GM12878 (cell line): ENCODE measurements around the gene MGAT3. TPM values are rescaled to one million over a fixed set of nuclear protein-coding genes. Genes with fewer than 3 reads are reported as not detected.
"Not testable (repeated sequence)": the region's sequence is repeated elsewhere in the genome, so short reads cannot be mapped to it uniquely, and the experiment has no call there.

Experiments
- ATAC-seq: fragments of 200-7000 bp; cut with Tn5 transposase; 3 replicates; pipeline ENCODE4 v1.9.1; 2020; ENCODE audit warnings: mild to moderate bottlenecking, moderate library complexity
- BruUV-seq: library from RNA; stranded (reverse); fragments of 400-500 nt; replicated peaks from 2 replicates; lab custom pipeline; 2021; lab: Mats Ljungman, UMichigan
- CTCF ChIA-PET: fragments of 300-600 bp; sonication (Branson Sonifier 250); formaldehyde crosslinking; extraction: SDS; loops from one replicate; lab custom pipeline; 2021; ENCODE audit warnings: inconsistent platforms; lab: Yijun Ruan, JAX
- POLR2A ChIA-PET: fragments of 350-600 bp; formaldehyde crosslinking; extraction: SDS; loops from one replicate; lab custom pipeline; 2021; ENCODE audit warnings: inconsistent platforms; lab: Charles Lee
- RAD21 ChIA-PET: fragments of 300-600 bp; sonication (Branson Sonifier 250); formaldehyde crosslinking; loops from one replicate; lab custom pipeline; 2023; ENCODE audit warnings: antibody characterized with exemption; ENCODE audit not compliant: unreplicated experiment; lab: Charles Lee
- SMC1A ChIA-PET: fragments of 300-600 bp; sonication (Branson Sonifier 250); formaldehyde crosslinking; loops from one replicate; lab custom pipeline; 2023; ENCODE audit not compliant: unreplicated experiment, uncharacterized antibody; lab: Charles Lee
- DNase-seq: peaks from one replicate; pipeline ENCODE4 v3.0.0-alpha.2; 2011; ENCODE audit warnings: low read depth, low spot score
- FAIRE-seq: peaks from 3 replicates; lab custom pipeline; 2011; peaks lifted over from hg19 to GRCh38; lab: Jason Lieb, UNC
- H2AFZ ChIP-seq: 2 replicates; pipeline ENCODE4 v1.6.0; 2011; ENCODE audit warnings: low read depth, low read length, control low read depth; ENCODE audit not compliant: control insufficient read depth
- H3K27ac ChIP-seq: 2 replicates; pipeline ENCODE4 v1.5.1; 2011; ENCODE audit warnings: control low read depth; ENCODE audit not compliant: control insufficient read depth, insufficient read depth
- H3K27me3 ChIP-seq, 2 experiments: replicated peaks in 1 of 2; 2 replicates each; pipeline versions ENCODE4 v1.6.0 to v1.6.1; 2011; ENCODE audit warnings: low read length in 1 of 2; ENCODE audit not compliant: control insufficient read depth in 2 of 2, insufficient read depth in 2 of 2
- H3K36me3 ChIP-seq, 2 experiments: 2 replicates each; pipeline ENCODE4 v1.5.1; 2011; ENCODE audit warnings: low read length in 1 of 2; ENCODE audit not compliant: control insufficient read depth in 2 of 2, insufficient read depth in 2 of 2
- H3K4me1 ChIP-seq: 2 replicates; pipeline ENCODE4 v1.6.1; 2011; ENCODE audit warnings: mild to moderate bottlenecking, low read length, moderate library complexity, mixed read lengths; ENCODE audit not compliant: control insufficient read depth, insufficient read depth
- H3K4me2 ChIP-seq: 2 replicates; pipeline ENCODE4 v1.6.0; 2011; ENCODE audit warnings: control low read depth; ENCODE audit not compliant: control insufficient read depth, insufficient read depth
- H3K4me3 ChIP-seq: fragments of 200-600 bp; sonication (generic); 2 replicates; pipeline ENCODE4 v1.5.1; 2016
- H3K79me2 ChIP-seq: 2 replicates; pipeline ENCODE4 v1.6.0; 2011; ENCODE audit warnings: low read length; ENCODE audit not compliant: control insufficient read depth, insufficient read depth
- H3K9ac ChIP-seq: 2 replicates; pipeline ENCODE4 v1.8.0; 2011; ENCODE audit warnings: low read length, control low read depth, mixed read lengths; ENCODE audit not compliant: control insufficient read depth, insufficient read depth
- H3K9me3 ChIP-seq: replicated peaks from 3 replicates; pipeline ENCODE4 v1.5.1; 2011; ENCODE audit warnings: mild to moderate bottlenecking, low read length; ENCODE audit not compliant: control insufficient read depth, insufficient read depth
- H4K20me1 ChIP-seq: 2 replicates; pipeline ENCODE4 v1.6.0; 2011; ENCODE audit not compliant: control insufficient read depth, insufficient read depth
- CBFB ChIP-seq: IDR thresholded peaks from 2 replicates; pipeline ENCODE4 v1.6.1; 2016; ENCODE audit warnings: antibody characterized with exemption, low read depth
- ESRRA ChIP-seq: IDR thresholded peaks from 2 replicates; pipeline ENCODE4 v1.6.1; 2012; ENCODE audit warnings: mild to moderate bottlenecking, low read length, improper control_type of control experiment
- JUND ChIP-seq: IDR thresholded peaks from 2 replicates; pipeline ENCODE4 v1.6.1; 2012; ENCODE audit warnings: low read depth, mild to moderate bottlenecking, low read length, improper control_type of control experiment, moderate library complexity
- SIX5 ChIP-seq: IDR thresholded peaks from 2 replicates; pipeline ENCODE4 v1.6.1; 2011; ENCODE audit warnings: mild to moderate bottlenecking, low read depth, low read length, moderate library complexity; ENCODE audit not compliant: severe bottlenecking
- WGBS: methylation state at CpG from one replicate; pipeline ENCODE4 v1.1.6; 2016; ENCODE audit warnings: low lambda C conversion rate; ENCODE audit not compliant: insufficient replicate concordance, insufficient coverage; ENCODE audit errors: missing lambda C conversion rate; 5-methylcytosine and 5-hydroxymethylcytosine counted together
- in situ Hi-C: fragments of 300-500 bp; cut with MboI; formaldehyde crosslinking; loops from 9 replicates; pipeline ENCODE4 v1.14.3; 2018; ENCODE audit warnings: mixed read lengths
- intact Hi-C: fragments of 100-400 bp; cut with micrococcal nuclease; formaldehyde crosslinking; loops from one replicate; pipeline ENCODE4 v1.14.2; 2022; ENCODE audit not compliant: unreplicated experiment
- polyA plus RNA-seq, 11 experiments: library from polyadenylated mRNA; depleted of rRNA in 4 of 11; unstranded in 6 of 11; stranded (reverse) in 5 of 11; fragments of >200 nt; fragmentation: Nextera tagmentation in 4 of 11; fragmentation: Illumina TruSeq in 1 of 11; extraction: Ambion mirVana in 4 of 11; extraction: Trizol in 1 of 11; gene quantifications; 1 replicate in 1 of 11; 2 replicates in 10 of 11; pipeline versions ENCODE4 v1.2.1 to v1.2.3, GENCODE V29; 2011 to 2016; ENCODE audit warnings: inconsistent platforms in 2 of 11, missing spikeins in 2 of 11, low read depth in 1 of 11
- total RNA-seq, 4 experiments: library from RNA; depleted of rRNA in 3 of 4; stranded (reverse); fragments of >200 nt in 3 of 4; fragmentation: Illumina TruSeq in 1 of 4; extraction: Trizol in 1 of 4; gene quantifications; 2 replicates each; pipeline versions ENCODE4 v1.2.1 to v1.2.3, GENCODE V29; 2013 to 2021
- TF ChIP-seq, protein P1 (sequence below): fragments of 450-650 bp; formaldehyde crosslinking; IDR thresholded peaks from 2 replicates; pipeline ENCODE4 v1.4.0; 2020; ENCODE audit warnings: mild to moderate bottlenecking, moderate library complexity

The MGAT3 gene
- total and polyA plus RNA-seq, 10 of the 15 experiments (the other 5 are each of a cell fraction or from before 2014, with no cell fraction given): 0.32 to 40.2 (median 11.9) TPM

DNA sequence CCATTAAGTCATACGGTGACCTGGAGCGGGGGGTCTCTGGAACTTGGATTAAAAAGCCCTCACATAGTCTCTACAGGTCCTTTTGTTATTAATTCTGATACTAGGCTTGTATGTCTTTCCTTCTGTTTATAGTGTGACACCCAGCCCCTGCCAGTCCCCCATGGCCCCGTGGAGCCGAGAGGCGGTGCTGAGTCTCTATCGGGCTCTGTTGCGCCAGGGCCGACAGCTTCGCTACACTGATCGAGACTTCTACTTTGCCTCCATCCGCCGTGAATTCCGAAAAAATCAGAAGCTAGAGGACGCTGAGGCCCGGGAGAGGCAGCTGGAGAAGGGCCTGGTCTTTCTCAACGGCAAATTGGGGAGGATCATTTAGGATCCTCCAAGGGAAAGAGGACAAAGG lies 47.3 kb downstream of the MGAT3 start:
- no peak overlapping the region for H2AFZ ChIP-seq
- peak overlapping the region; percentile 95; the same call in 1 of the 2 replicates for H3K4me3 ChIP-seq
- peaks cover 13 to 36% of the 10 kb centered on the region in 2 experiments for H3K36me3 ChIP-seq
- H3K27ac ChIP-seq: no peak overlapping the region; the same call in 1 of the 2 replicates
- no peaks in the 10 kb centered on the region for H3K27me3 ChIP-seq
- FAIRE-seq (no peak), ATAC-seq (no peak), DNase-seq (no peak)
- in situ Hi-C loops (loop anchor here (25.0 kb wide), 1 partner anchor 342 kb away; the partner anchor contains the start of gene CBX7), intact Hi-C loops (no loop called here)
- H3K9ac ChIP-seq: 0 out of 2 replicates have a peak overlapping the region, but pooled peaks have one; percentile 89
- no peaks in the 10 kb centered on the region for H3K9me3 ChIP-seq
- WGBS: 99% methylated on average over 16 of the region's 16 CpGs
- H3K79me2 ChIP-seq: peaks cover 58% of the 10 kb centered on the region
- H3K4me2 ChIP-seq: peak overlapping the region; percentile 32; the same call in 1 of the 2 replicates
- TF ChIP-seq ESRRA: no peak
- TF ChIP-seq, protein P1, sequence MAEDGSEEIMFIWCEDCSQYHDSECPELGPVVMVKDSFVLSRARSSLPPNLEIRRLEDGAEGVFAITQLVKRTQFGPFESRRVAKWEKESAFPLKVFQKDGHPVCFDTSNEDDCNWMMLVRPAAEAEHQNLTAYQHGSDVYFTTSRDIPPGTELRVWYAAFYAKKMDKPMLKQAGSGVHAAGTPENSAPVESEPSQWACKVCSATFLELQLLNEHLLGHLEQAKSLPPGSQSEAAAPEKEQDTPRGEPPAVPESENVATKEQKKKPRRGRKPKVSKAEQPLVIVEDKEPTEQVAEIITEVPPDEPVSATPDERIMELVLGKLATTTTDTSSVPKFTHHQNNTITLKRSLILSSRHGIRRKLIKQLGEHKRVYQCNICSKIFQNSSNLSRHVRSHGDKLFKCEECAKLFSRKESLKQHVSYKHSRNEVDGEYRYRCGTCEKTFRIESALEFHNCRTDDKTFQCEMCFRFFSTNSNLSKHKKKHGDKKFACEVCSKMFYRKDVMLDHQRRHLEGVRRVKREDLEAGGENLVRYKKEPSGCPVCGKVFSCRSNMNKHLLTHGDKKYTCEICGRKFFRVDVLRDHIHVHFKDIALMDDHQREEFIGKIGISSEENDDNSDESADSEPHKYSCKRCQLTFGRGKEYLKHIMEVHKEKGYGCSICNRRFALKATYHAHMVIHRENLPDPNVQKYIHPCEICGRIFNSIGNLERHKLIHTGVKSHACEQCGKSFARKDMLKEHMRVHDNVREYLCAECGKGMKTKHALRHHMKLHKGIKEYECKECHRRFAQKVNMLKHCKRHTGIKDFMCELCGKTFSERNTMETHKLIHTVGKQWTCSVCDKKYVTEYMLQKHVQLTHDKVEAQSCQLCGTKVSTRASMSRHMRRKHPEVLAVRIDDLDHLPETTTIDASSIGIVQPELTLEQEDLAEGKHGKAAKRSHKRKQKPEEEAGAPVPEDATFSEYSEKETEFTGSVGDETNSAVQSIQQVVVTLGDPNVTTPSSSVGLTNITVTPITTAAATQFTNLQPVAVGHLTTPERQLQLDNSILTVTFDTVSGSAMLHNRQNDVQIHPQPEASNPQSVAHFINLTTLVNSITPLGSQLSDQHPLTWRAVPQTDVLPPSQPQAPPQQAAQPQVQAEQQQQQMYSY (CRISPR knock-in tag): no peak
- TF ChIP-seq JUND: no peak
- no peak for TF ChIP-seq SIX5
- no peak for TF ChIP-seq CBFB
- ChIA-PET POLR2A (interaction anchor here (1.5 kb wide), 1 partner anchor 23 kb away, joined by 3 read pairs; no protein-coding TSS in a partner anchor), SMC1A (interaction anchor here (0.6 to 1.2 kb wide), 2 partner anchors 11 to 16 kb away, joined by 3 to 5 read pairs; partner anchors contain the start of gene ATF4), RAD21 (interaction anchor here (1.1 kb wide), 1 partner anchor 105 kb away, joined by 3 read pairs; the partner anchor contains the start of gene TAB1), CTCF (interaction anchor here (0.7 to 15.7 kb wide), 2 partner anchors 11 to 24 kb away, joined by 3 to 372 read pairs; partner anchors contain the start of genes ATF4 and RPS19BP1)
- peaks cover 7% of the 10 kb centered on the region; the same call in 1 of the 2 replicates for H3K4me1 ChIP-seq
- no TSS peak for BruUV-seq
- no peaks in the 10 kb centered on the region; the same call in 1 of the 2 replicates for H4K20me1 ChIP-seq

GRCh38 chr22:39507021-39507420 lies 50.2 kb downstream of the MGAT3 start:
- ChIA-PET SMC1A (interaction anchor here (0.7 to 1.3 kb wide), 3 partner anchors 9 to 301 kb away, joined by 3 to 4 read pairs (median 3); no protein-coding TSS in a partner anchor), CTCF (interaction anchor here (1.0 to 1.5 kb wide), 7 partner anchors 10 to 23 kb away, joined by 3 to 8 read pairs (median 4); partner anchors contain the start of gene ATF4)
- H3K4me1 ChIP-seq, DNase-seq, H3K4me3 ChIP-seq, H3K9ac ChIP-seq, ATAC-seq, H2AFZ ChIP-seq, FAIRE-seq, RAD21 ChIA-PET, H4K20me1 ChIP-seq, H3K27ac ChIP-seq, H3K9me3 ChIP-seq, H3K27me3 ChIP-seq, POLR2A ChIA-PET, H3K4me2 ChIP-seq, intact Hi-C loops, BruUV-seq: not testable (repeated sequence)
- peaks cover 25 to 45% of the 10 kb centered on the region in 2 experiments for H3K36me3 ChIP-seq
- in situ Hi-C loops: loop anchor here (25.0 kb wide), 1 partner anchor 345 kb away; the partner anchor contains the start of gene CBX7
- WGBS: 96% methylated on average over 10 of the region's 10 CpGs
- peaks cover 63% of the 10 kb centered on the region for H3K79me2 ChIP-seq
